GM23338 (cell line): ENCODE measurements around the gene FBXL2. TPM values are rescaled to one million over a fixed set of nuclear protein-coding genes. Genes with fewer than 3 reads are reported as not detected.

Experiments
- ATAC-seq: fragments of 200-7000 bp; cut with Tn5 transposase; 3 replicates; pipeline ENCODE4 v1.9.1; 2020
- DNase-seq: peaks from one replicate; pipeline ENCODE4 v3.0.0-alpha.2; 2015; ENCODE audit warnings: low spot score
- H2AFZ ChIP-seq: fragments of 200-600 bp; sonication (generic); 2 replicates; pipeline ENCODE4 v1.8.0; 2016; ENCODE audit warnings: antibody characterized with exemption, mild to moderate bottlenecking, moderate library complexity
- H3F3A ChIP-seq: fragments of 200-600 bp; sonication (generic); replicated peaks from 2 replicates; pipeline ENCODE4 v1.8.0; 2017; ENCODE audit warnings: antibody characterized with exemption, mixed run types, low read depth
- H3K27ac ChIP-seq: fragments of 200-600 bp; sonication (generic); 2 replicates; pipeline ENCODE4 v1.6.1; 2016; ENCODE audit warnings: low read depth
- H3K27me3 ChIP-seq: fragments of 200-600 bp; sonication (generic); 2 replicates; pipeline ENCODE4 v1.8.0; 2016; ENCODE audit warnings: mild to moderate bottlenecking, mixed run types, moderate library complexity; ENCODE audit not compliant: insufficient read depth
- H3K36me3 ChIP-seq: fragments of 200-600 bp; sonication (generic); 2 replicates; pipeline ENCODE4 v1.8.0; 2016; ENCODE audit warnings: mild to moderate bottlenecking; ENCODE audit not compliant: insufficient read depth
- H3K4me1 ChIP-seq: fragments of 200-600 bp; sonication (generic); 2 replicates; pipeline ENCODE4 v1.8.0; 2016; ENCODE audit warnings: mild to moderate bottlenecking, moderate library complexity; ENCODE audit not compliant: insufficient read depth
- H3K4me2 ChIP-seq: fragments of 200-600 bp; sonication (generic); 2 replicates; pipeline ENCODE4 v1.7.1; 2017; ENCODE audit warnings: mixed run types
- H3K4me3 ChIP-seq: fragments of 200-600 bp; sonication (generic); 2 replicates; pipeline ENCODE4 v1.6.1; 2016; ENCODE audit warnings: mixed run types
- H3K79me2 ChIP-seq: fragments of 200-600 bp; sonication (generic); replicated peaks from 2 replicates; pipeline ENCODE4 v1.8.0; 2017; ENCODE audit warnings: mild to moderate bottlenecking; ENCODE audit not compliant: insufficient read depth
- H3K9me2 ChIP-seq: fragments of 200-600 bp; sonication (generic); 2 replicates; pipeline ENCODE4 v1.8.0; 2017; ENCODE audit not compliant: insufficient read depth
- H4K20me1 ChIP-seq: fragments of 200-600 bp; sonication (generic); replicated peaks from 2 replicates; pipeline ENCODE4 v1.8.0; 2017; ENCODE audit warnings: mild to moderate bottlenecking; ENCODE audit not compliant: insufficient read depth
- H3K27ac Mint-ChIP-seq: 2 replicates; pipeline ENCODE4 v1.8.0; 2020; ENCODE audit warnings: inconsistent platforms, mild to moderate bottlenecking, moderate library complexity, mixed read lengths
- H3K27me3 Mint-ChIP-seq: 3 replicates; pipeline ENCODE4 v1.8.0; 2022; ENCODE audit warnings: low read depth, mild to moderate bottlenecking, moderate library complexity, mixed read lengths, inconsistent platforms; ENCODE audit not compliant: insufficient read depth, poor library complexity
- H3K36me3 Mint-ChIP-seq: 3 replicates; pipeline ENCODE4 v1.8.0; 2021; ENCODE audit warnings: low read depth, mild to moderate bottlenecking, inconsistent platforms, moderate library complexity, mixed read lengths
- H3K4me1 Mint-ChIP-seq: 3 replicates; pipeline ENCODE4 v1.8.0; 2020; ENCODE audit warnings: mild to moderate bottlenecking, inconsistent platforms, mixed read lengths
- H3K4me3 Mint-ChIP-seq: 3 replicates; pipeline ENCODE4 v1.8.0; 2021; ENCODE audit warnings: moderate library complexity, mild to moderate bottlenecking, inconsistent platforms, mixed read lengths
- H3K9me3 Mint-ChIP-seq: 3 replicates; pipeline ENCODE4 v1.8.0; 2020; ENCODE audit warnings: moderate library complexity, mild to moderate bottlenecking, inconsistent platforms, mixed read lengths
- CREB1 ChIP-seq: fragments of 250-450 bp; sonication (Bioruptor Pico); IDR thresholded peaks from 2 replicates; pipeline ENCODE4 v1.5.0; 2020; ENCODE audit warnings: low read depth, mild to moderate bottlenecking, moderate library complexity
- EZH2 ChIP-seq: fragments of 200-600 bp; sonication (generic); IDR thresholded peaks from one replicate; pipeline ENCODE4 v1.8.0; 2017; ENCODE audit warnings: antibody characterized with exemption, mild to moderate bottlenecking, low read depth; ENCODE audit not compliant: unreplicated experiment
- EZH2phosphoT487 ChIP-seq: fragments of 200-600 bp; sonication (generic); IDR thresholded peaks from one replicate; pipeline ENCODE4 v1.8.1; 2018; ENCODE audit warnings: antibody characterized with exemption; ENCODE audit not compliant: unreplicated experiment
- JUNB ChIP-seq: IDR thresholded peaks from one replicate; pipeline ENCODE4 v1.6.1; 2016; ENCODE audit warnings: antibody characterized with exemption; ENCODE audit not compliant: unreplicated experiment
- NANOG ChIP-seq: IDR thresholded peaks from 2 replicates; pipeline ENCODE4 v1.6.1; 2016; ENCODE audit warnings: antibody characterized with exemption, borderline replicate concordance
- POLR2AphosphoS5 ChIP-seq: IDR thresholded peaks from 2 replicates; pipeline ENCODE4 v1.6.1; 2016; ENCODE audit warnings: antibody characterized with exemption, low read depth
- STAT1 ChIP-seq: IDR thresholded peaks from one replicate; pipeline ENCODE4 v1.6.1; 2016; ENCODE audit warnings: antibody characterized with exemption; ENCODE audit not compliant: unreplicated experiment
- ZNF114 ChIP-seq: fragments of 250-450 bp; sonication (Bioruptor Pico); IDR thresholded peaks from 2 replicates; pipeline ENCODE4 v1.5.0; 2020; ENCODE audit warnings: mild to moderate bottlenecking, moderate library complexity
- ZNF331 ChIP-seq: fragments of 250-450 bp; sonication (Bioruptor Pico); IDR thresholded peaks from 2 replicates; pipeline ENCODE4 v1.5.0; 2020; ENCODE audit warnings: low read depth, mild to moderate bottlenecking, moderate library complexity
- polyA plus RNA-seq: library from polyadenylated mRNA; unstranded; fragments of >200 nt; fragmentation: Nextera tagmentation; extraction: Ambion mirVana; gene quantifications from 2 replicates; pipeline ENCODE4 v1.2.1, GENCODE V29; 2016
- total RNA-seq: library from RNA; depleted of rRNA; stranded (reverse); fragments of >200 nt; shearing (Covaris generic); gene quantifications from 2 replicates; pipeline ENCODE4 v1.2.3, GENCODE V29; 2014
- TF ChIP-seq, protein P1 (sequence below): IDR thresholded peaks from one replicate; pipeline ENCODE4 v1.6.1; 2018; ENCODE audit warnings: antibody characterized with exemption; ENCODE audit not compliant: unreplicated experiment
- TF ChIP-seq, protein P2 (sequence below), 2 experiments: fragments of 200-600 bp in 1 of 2; sonication (generic) in 1 of 2; conservative IDR thresholded peaks; 2 replicates each; pipeline versions ENCODE4 v1.5.1 to v1.6.1; 2016 to 2017; ENCODE audit warnings: antibody characterized with exemption in 2 of 2, low read depth in 2 of 2, mild to moderate bottlenecking in 2 of 2, moderate library complexity in 1 of 2
- TF ChIP-seq, protein P3 (sequence below): IDR thresholded peaks from 2 replicates; pipeline ENCODE4 v1.6.1; 2016; ENCODE audit warnings: antibody characterized with exemption
- TF ChIP-seq, protein P4 (sequence below): fragments of 250-450 bp; sonication (Bioruptor Pico); IDR thresholded peaks from 2 replicates; pipeline ENCODE4 v1.5.0; 2020; ENCODE audit warnings: mild to moderate bottlenecking, moderate library complexity

Gene FBXL2
- total and polyA plus RNA-seq, 2 experiments from 2014 or later = 2.8 to 5.7 TPM

DNA sequence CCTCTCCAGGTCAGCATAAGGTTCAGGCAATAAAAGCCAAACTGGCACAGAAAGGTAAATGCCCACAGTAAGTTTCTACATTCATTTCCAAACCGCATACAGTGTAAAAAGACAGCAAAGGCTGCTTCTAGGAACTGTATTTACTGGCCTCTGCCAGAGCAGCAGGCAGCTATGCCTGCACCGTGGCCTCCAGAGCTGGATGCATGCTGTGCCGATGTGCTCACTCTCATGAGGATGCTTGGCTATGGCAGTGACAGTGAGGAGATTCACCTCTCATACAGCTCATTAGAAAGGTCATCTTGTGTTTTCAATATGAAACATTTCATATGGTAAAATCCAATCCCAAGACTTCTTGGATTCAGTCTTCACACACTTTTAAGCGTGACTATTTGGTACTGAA, 112.7 kb downstream of the FBXL2 start:
- ATAC-seq = no peak
- no peaks in the 10 kb centered on the region for H3K9me3 Mint-ChIP-seq
- H3K4me1 Mint-ChIP-seq = no peaks in the 10 kb centered on the region
- TF ChIP-seq, protein P1, sequence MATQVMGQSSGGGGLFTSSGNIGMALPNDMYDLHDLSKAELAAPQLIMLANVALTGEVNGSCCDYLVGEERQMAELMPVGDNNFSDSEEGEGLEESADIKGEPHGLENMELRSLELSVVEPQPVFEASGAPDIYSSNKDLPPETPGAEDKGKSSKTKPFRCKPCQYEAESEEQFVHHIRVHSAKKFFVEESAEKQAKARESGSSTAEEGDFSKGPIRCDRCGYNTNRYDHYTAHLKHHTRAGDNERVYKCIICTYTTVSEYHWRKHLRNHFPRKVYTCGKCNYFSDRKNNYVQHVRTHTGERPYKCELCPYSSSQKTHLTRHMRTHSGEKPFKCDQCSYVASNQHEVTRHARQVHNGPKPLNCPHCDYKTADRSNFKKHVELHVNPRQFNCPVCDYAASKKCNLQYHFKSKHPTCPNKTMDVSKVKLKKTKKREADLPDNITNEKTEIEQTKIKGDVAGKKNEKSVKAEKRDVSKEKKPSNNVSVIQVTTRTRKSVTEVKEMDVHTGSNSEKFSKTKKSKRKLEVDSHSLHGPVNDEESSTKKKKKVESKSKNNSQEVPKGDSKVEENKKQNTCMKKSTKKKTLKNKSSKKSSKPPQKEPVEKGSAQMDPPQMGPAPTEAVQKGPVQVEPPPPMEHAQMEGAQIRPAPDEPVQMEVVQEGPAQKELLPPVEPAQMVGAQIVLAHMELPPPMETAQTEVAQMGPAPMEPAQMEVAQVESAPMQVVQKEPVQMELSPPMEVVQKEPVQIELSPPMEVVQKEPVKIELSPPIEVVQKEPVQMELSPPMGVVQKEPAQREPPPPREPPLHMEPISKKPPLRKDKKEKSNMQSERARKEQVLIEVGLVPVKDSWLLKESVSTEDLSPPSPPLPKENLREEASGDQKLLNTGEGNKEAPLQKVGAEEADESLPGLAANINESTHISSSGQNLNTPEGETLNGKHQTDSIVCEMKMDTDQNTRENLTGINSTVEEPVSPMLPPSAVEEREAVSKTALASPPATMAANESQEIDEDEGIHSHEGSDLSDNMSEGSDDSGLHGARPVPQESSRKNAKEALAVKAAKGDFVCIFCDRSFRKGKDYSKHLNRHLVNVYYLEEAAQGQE = no peak
- TF ChIP-seq ZNF114 (CRISPR knock-in tag) (no peak), ZNF331 (CRISPR knock-in tag) (no peak), EZH2phosphoT487 (no peak), EZH2 (no peak), STAT1 (no peak), CREB1 (no peak), JUNB (no peak), POLR2AphosphoS5 (no peak), NANOG (no peak)
- TF ChIP-seq, protein P2, sequence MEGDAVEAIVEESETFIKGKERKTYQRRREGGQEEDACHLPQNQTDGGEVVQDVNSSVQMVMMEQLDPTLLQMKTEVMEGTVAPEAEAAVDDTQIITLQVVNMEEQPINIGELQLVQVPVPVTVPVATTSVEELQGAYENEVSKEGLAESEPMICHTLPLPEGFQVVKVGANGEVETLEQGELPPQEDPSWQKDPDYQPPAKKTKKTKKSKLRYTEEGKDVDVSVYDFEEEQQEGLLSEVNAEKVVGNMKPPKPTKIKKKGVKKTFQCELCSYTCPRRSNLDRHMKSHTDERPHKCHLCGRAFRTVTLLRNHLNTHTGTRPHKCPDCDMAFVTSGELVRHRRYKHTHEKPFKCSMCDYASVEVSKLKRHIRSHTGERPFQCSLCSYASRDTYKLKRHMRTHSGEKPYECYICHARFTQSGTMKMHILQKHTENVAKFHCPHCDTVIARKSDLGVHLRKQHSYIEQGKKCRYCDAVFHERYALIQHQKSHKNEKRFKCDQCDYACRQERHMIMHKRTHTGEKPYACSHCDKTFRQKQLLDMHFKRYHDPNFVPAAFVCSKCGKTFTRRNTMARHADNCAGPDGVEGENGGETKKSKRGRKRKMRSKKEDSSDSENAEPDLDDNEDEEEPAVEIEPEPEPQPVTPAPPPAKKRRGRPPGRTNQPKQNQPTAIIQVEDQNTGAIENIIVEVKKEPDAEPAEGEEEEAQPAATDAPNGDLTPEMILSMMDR (conservative IDR thresholded peaks at IDR 0.05; ENCODE audit: low read depth in 2 of 2) = no peak
- TF ChIP-seq, protein P3, sequence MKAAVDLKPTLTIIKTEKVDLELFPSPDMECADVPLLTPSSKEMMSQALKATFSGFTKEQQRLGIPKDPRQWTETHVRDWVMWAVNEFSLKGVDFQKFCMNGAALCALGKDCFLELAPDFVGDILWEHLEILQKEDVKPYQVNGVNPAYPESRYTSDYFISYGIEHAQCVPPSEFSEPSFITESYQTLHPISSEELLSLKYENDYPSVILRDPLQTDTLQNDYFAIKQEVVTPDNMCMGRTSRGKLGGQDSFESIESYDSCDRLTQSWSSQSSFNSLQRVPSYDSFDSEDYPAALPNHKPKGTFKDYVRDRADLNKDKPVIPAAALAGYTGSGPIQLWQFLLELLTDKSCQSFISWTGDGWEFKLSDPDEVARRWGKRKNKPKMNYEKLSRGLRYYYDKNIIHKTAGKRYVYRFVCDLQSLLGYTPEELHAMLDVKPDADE = no peak
- TF ChIP-seq, protein P4, sequence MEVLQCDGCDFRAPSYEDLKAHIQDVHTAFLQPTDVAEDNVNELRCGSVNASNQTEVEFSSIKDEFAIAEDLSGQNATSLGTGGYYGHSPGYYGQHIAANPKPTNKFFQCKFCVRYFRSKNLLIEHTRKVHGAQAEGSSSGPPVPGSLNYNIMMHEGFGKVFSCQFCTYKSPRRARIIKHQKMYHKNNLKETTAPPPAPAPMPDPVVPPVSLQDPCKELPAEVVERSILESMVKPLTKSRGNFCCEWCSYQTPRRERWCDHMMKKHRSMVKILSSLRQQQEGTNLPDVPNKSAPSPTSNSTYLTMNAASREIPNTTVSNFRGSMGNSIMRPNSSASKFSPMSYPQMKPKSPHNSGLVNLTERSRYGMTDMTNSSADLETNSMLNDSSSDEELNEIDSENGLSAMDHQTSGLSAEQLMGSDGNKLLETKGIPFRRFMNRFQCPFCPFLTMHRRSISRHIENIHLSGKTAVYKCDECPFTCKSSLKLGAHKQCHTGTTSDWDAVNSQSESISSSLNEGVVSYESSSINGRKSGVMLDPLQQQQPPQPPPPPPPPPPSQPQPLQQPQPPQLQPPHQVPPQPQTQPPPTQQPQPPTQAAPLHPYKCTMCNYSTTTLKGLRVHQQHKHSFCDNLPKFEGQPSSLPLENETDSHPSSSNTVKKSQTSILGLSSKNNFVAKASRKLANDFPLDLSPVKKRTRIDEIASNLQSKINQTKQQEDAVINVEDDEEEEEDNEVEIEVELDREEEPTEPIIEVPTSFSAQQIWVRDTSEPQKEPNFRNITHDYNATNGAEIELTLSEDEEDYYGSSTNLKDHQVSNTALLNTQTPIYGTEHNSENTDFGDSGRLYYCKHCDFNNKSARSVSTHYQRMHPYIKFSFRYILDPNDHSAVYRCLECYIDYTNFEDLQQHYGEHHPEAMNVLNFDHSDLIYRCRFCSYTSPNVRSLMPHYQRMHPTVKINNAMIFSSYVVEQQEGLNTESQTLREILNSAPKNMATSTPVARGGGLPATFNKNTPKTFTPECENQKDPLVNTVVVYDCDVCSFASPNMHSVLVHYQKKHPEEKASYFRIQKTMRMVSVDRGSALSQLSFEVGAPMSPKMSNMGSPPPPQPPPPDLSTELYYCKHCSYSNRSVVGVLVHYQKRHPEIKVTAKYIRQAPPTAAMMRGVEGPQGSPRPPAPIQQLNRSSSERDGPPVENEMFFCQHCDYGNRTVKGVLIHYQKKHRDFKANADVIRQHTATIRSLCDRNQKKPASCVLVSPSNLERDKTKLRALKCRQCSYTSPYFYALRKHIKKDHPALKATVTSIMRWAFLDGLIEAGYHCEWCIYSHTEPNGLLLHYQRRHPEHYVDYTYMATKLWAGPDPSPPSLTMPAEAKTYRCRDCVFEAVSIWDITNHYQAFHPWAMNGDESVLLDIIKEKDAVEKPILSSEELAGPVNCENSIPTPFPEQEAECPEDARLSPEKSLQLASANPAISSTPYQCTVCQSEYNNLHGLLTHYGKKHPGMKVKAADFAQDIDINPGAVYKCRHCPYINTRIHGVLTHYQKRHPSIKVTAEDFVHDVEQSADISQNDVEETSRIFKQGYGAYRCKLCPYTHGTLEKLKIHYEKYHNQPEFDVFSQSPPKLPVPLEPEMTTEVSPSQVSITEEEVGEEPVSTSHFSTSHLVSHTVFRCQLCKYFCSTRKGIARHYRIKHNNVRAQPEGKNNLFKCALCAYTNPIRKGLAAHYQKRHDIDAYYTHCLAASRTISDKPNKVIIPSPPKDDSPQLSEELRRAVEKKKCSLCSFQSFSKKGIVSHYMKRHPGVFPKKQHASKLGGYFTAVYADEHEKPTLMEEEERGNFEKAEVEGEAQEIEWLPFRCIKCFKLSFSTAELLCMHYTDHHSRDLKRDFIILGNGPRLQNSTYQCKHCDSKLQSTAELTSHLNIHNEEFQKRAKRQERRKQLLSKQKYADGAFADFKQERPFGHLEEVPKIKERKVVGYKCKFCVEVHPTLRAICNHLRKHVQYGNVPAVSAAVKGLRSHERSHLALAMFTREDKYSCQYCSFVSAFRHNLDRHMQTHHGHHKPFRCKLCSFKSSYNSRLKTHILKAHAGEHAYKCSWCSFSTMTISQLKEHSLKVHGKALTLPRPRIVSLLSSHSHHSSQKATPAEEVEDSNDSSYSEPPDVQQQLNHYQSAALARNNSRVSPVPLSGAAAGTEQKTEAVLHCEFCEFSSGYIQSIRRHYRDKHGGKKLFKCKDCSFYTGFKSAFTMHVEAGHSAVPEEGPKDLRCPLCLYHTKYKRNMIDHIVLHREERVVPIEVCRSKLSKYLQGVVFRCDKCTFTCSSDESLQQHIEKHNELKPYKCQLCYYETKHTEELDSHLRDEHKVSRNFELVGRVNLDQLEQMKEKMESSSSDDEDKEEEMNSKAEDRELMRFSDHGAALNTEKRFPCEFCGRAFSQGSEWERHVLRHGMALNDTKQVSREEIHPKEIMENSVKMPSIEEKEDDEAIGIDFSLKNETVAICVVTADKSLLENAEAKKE = no peak
- Histone ChIP-seq H3K4me1 (no peaks in the 10 kb centered on the region), H3K9me2 (no peaks in the 10 kb centered on the region), H3K36me3 (peaks cover 36% of the 10 kb centered on the region; the same call in 1 of the 2 replicates), H3K4me3 (no peak overlapping the region), H3K79me2 (no peaks in the 10 kb centered on the region), H2AFZ (no peak overlapping the region), H3K27ac (no peak overlapping the region), H3K4me2 (no peak overlapping the region), H4K20me1 (peaks cover 7% of the 10 kb centered on the region), H3K27me3 (no peaks in the 10 kb centered on the region), H3F3A (no peaks in the 10 kb centered on the region)
- H3K36me3 Mint-ChIP-seq = peaks cover 57% of the 10 kb centered on the region
- H3K27me3 Mint-ChIP-seq = peaks cover 8% of the 10 kb centered on the region
- no peak overlapping the region for H3K4me3 Mint-ChIP-seq
- no peak for DNase-seq
- H3K27ac Mint-ChIP-seq = no peak overlapping the region
